GM12892 (cell line): ENCODE measurements around the gene THBD.

Source experiments
- DNase-seq: peaks from one replicate; pipeline ENCODE4 v3.0.0; 2011; ENCODE audit not compliant: insufficient read length
- FAIRE-seq: peaks from 2 replicates; lab custom pipeline; 2011; peaks lifted over from hg19 to GRCh38; lab: Jason Lieb, UNC
- POLR2A ChIP-seq: IDR thresholded peaks from 2 replicates; pipeline ENCODE4 v1.6.1; 2011; ENCODE audit warnings: low read depth, low read length, control low read depth
- POLR2AphosphoS5 ChIP-seq: IDR thresholded peaks from 2 replicates; pipeline ENCODE4 v1.6.1; 2011; ENCODE audit warnings: low read depth, low read length, control low read depth
- TAF1 ChIP-seq: IDR thresholded peaks from 2 replicates; pipeline ENCODE4 v1.6.1; 2011; ENCODE audit warnings: low read depth, mild to moderate bottlenecking, control low read depth, low read length, borderline replicate concordance

Gene THBD

DNA sequence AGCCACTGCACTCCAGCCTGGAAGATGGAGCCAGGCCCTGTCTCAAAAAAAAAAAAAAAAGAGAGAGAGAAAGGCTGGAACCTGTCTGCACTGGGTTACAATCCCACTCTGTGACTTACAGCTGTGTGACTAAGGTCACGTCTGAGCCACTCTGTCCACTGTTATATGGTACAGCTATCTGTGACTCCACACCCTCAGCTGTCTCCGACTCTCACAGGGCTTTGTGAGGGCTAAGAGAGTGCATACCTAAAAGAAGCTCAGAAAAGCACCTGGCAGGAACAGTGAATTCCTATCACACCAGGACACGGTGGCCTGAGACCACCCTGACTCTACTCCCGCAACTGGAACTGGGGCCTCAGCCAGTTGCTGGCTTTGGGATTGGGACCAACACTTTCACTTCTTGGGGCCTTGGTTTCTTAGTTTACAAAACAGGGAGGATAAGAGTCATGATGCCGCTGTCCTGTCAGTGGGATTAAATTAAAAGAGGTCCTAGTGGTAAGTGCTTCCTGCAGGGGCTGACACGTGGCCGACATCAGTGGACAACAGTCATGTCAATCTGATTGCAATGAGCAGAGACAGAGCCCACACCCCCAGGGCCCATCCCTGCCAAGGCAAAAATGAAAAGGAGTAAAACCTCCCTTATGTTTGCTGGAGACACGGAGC lies 42.4 kb upstream of the THBD start:
- no peak for DNase-seq
- TF ChIP-seq POLR2AphosphoS5 (no peak), TAF1 (no peak), POLR2A (no peak)
- FAIRE-seq: peak; percentile 68

DNA sequence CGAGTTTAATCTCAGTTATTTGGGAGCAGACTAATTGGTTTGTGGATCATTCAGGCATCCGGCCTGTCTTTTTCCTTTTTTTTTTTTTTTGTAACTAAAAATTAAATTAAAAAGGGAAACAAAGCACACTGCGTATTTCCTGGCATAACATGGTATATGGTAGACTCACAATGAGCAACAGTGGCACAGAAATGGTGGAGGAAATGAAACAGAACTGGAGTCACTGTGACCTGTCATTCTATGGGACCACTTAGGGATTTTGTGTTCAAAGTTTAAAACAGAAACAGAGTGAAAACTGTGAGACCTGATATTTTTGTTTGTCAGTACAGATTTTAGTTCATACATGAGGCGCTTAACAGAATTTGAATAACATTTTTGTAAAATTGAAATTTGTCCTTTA lies 41.4 kb upstream of the THBD start:
- TF ChIP-seq POLR2AphosphoS5 (no peak), POLR2A (no peak), TAF1 (no peak)
- FAIRE-seq: no peak

DNA sequence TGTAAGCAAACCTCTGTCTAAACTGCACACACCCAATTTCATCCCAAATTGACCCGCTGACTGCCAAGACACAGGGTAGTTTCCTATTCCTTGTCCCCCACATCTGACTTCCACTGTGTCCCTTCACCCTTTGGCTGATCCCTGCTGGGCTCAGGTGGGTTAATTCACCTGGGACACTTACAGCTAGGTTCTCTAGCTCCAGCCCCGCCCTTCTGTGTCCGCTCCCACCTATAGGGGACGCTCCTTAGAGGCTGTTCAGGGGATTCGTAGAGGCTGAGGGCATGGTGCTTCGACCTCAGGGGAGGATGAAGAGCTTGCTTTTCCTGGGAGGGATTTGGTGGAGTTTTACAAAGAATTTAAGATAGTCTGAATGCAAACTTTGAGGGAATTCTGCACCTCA lies 40.7 kb upstream of the THBD start:
- DNase-seq (no peak), FAIRE-seq (no peak)
- TF ChIP-seq TAF1: no peak
- no peak for TF ChIP-seq POLR2A
- no peak for TF ChIP-seq POLR2AphosphoS5

More for the DNA sequence above, 41.4 kb upstream of the THBD start:
- no peak for DNase-seq

DNA sequence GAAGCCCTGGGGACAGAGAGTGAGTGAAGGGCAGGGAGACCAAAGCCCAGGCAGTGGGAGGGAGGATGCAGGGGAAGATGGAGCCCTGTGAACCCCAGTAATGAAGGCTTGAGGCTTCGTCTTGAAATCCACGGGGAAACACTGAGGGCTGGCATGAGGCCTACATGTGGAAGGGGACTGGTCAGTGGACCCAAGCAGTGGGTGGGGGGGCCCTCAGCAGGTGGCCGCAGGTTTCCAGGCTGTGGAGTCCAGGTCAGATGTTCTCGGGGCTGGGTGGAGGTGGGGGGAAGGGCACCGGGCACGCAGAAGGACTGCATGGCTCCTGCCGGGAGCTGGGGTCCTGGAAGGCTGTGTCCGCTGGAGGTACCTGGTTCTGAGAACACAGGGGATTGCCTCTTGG lies 39.4 kb upstream of the THBD start:
- TF ChIP-seq POLR2A: no peak
- no peak for TF ChIP-seq POLR2AphosphoS5
- no peak for TF ChIP-seq TAF1
- no peak for DNase-seq
- FAIRE-seq: no peak

DNA sequence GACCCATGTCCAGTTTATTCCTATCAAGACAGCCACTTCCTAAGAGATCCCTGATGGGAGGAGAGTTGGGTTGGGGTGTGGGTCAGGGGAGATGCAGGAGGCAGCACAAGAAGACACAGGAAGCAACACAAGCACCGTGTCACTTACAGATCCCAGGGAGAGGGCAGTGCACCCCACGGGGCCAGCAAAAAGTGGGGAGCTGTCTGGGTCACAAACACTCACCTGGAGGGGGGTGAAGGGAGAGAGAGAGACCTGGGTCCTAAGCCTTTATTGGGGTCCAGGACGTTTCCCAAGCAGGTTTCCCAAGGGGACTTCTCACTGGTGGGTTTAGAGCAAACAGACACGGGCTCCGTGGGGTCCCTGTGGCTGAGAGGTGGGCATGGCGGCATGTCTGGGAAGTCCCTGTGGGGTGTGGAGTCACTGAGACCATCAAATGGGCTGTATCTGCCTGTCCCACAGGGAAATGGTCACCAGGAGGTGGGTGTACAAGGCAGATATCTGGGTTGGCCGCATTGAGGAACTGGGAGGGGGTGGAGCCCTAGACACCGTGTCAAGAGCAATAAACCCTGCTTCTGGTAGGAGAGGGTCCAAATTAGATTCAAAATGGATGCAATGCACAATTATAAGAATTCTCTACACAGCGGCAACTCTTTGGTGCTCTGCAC lies 38.2 kb upstream of the THBD start:
- no peak for TF ChIP-seq POLR2AphosphoS5
- TF ChIP-seq TAF1: no peak
- no peak for TF ChIP-seq POLR2A
- DNase-seq: no peak
- FAIRE-seq: no peak

DNA sequence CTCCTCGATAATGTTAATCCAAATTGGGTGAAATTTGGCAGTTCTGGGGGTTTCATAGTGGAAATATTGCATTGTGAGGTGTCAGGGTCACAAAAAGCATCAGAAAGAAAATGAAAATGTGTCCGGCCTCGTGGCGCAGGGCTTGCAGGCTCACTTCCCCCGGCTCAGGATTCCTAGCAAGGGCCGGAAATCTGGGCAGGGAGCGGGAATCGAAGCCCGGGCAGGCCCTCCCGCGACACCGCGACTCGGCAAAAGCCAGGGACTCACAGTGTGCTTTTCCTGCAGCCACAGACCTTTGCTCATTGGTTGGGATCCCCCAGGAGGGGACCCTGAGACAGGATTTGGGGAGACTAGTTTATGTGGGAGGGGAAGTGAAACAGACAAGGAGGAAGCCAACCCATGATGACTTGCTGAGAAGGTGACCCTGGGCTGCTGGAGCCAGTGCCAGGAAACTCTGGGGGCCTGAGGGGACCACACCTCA lies 37.5 kb upstream of the THBD start:
- TF ChIP-seq TAF1 (no peak), POLR2A (no peak), POLR2AphosphoS5 (no peak)
- no peak for FAIRE-seq

DNA sequence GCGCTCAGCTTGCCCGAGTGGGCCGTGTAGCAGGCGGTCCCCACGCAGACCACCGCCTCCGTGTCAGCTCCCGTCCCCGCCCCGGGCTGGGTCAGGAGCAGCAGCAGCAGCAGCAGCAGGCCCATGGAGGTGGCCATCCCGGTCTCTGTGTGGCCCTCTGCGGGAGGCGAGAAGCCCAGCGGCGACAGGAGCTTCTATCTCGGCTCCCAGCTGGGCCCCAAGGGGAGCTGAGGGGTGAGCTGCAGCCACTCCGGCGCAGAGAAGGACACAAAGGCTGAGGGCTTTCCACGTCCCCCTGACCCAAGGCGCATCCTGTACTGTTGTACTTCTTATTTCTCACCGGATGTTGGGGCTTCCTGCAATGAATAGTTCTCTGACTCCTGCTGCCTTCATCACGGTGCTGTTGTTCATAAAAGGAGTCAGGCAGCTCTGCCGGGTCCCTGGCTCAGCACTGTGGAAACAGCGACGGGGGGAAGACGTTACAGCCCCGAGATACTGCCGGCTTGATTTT lies 36.6 kb upstream of the THBD start, which contains the start of gene CD93:
Gene CD93 (minus strand): TSS at position 269 of the 511 bp plus-strand sequence. CDS start 132 bp downstream, at position 137.
- DNase-seq (peak; percentile 39), FAIRE-seq (peak; percentile 77)
- TF ChIP-seq POLR2A (0 out of 2 replicates have a peak, but pooled peaks have one; percentile 23), TAF1 (0 out of 2 replicates have a peak, but pooled peaks have one; percentile 14), POLR2AphosphoS5 (peak; percentile 45; the same call in 1 of the 2 replicates)

More for the DNA sequence above, 37.5 kb upstream of the THBD start:
- no peak for DNase-seq

DNA sequence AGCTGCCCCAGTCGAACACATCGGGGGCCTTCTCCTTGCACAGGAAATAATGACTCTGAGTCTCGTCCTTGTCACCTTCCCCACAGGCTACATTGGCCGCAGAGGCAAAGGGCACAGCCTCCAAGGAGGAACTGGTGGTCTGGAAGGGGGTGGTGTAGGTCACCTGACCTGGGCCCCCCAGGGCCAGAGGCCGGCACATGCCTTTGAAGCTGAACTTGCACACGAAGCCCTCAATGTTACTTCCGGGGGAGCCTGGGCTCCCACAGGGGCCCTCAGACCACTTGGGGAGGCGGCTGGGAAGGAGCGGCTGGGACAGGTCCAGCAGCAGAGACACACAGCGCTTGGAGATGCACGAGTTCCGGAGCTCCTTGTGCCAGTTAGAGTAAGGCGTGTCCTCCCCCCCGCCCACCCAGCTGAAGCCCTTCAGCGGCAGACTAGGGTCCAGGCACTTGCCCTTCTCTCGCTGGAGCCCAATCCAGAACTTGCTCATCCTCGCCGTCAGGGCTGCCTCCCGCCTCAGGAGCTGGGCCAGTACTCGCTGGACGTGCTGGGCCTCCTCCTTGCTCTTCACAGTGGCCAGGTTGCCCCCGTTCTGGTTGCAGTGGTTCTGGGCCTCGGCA lies 36.1 kb upstream of the THBD start:
- no peak for DNase-seq
- no peak for FAIRE-seq
- no peak for TF ChIP-seq TAF1
- no peak for TF ChIP-seq POLR2AphosphoS5
- TF ChIP-seq POLR2A: no peak

DNA sequence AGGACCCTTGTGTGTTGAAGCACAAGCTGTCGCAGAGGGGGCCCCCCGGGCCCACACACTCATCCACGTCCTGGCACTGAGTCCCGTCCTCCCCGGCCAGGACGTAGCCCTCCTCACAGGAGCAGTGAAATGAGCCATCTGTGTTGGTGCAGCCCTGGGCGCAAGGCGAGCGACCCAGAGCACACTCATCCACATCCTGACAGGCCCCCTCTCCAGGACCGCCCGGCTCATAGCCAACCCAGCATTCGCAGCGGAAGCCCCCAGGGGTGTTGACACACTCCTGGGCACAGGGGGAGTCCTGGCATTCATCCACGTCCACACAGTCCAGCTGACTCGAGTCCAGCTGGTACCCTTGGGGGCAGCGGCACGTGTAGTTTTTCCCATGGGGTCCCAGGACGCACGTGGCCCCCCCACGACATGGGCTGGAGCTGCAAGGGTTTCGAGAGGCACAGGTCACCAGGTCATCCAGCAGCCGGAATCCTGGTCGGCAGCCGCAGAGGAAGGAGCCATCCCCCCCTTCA lies 35.4 kb upstream of the THBD start:
- no peak for DNase-seq
- no peak for TF ChIP-seq POLR2A
- TF ChIP-seq POLR2AphosphoS5: no peak
- TF ChIP-seq TAF1: no peak
- FAIRE-seq: no peak

DNA sequence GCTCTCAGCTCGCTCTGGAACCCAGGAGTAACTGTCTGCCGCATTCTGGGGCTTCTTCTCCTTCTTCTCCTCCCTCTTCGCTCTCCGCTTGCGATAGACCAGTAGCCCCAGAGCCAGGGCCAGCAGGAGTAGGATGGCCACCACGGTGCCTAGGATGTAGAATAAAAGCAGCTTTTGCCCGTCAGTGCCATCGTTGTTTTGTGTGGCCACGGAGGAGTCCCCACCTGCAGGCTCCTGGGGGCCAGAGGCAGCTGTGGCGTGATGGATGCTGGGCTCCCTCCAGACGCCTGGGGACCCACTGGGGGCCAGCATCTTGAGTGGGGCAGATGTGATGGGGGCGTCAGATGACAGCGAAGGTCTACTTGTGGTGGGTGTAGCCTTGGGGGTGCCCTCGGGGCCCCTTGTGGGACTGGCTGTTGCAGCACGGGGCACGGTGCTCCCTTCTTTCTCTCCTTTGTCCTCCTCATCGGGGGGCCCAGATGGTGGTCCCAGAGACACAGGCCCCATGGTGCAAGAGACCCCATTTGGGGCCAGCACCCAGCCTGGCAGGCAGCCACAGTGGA lies 34.9 kb upstream of the THBD start:
- TF ChIP-seq POLR2A (no peak), POLR2AphosphoS5 (no peak), TAF1 (no peak)
- DNase-seq (no peak), FAIRE-seq (no peak)

DNA sequence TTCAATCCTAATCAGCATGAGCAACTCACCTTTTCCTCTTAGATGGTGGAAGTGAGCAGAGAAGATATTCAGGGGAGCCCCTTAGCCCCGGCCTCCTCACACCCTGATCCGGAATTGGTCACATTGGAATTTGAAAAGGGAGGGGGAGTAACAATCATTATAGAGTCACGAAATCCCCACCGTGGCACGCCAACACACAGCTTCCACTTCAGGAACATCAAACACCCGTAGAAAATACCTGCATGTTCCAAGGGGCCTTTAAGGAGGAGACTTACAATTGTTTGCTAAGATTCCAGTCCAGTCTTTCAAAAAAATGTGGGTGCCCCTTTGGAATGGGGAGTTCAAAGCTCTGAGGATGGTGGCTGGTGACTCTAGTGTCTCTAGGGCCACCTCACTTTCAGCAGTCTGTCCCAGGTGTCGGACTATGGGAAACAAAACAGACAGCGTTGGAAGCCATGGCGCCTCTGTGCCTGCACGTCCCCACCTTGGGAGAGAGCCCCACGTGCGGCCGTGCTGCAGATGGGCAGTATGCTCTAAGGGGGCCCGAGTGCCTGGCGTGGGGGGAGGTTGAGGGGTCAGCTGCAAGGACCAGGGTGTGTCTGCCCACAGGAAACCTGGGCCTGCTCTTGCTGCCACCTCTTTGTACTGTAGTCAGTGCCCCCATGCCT lies 34.2 kb upstream of the THBD start:
- FAIRE-seq: no peak
- TF ChIP-seq TAF1 (no peak), POLR2A (no peak), POLR2AphosphoS5 (no peak)
- no peak for DNase-seq
